Activated gamma-delta T cell (primary cell): ENCODE data around the gene RIMKLB.

Source experiments
- DNase-seq: peaks from one replicate; lab custom pipeline; 2025; lab: John Stamatoyannopoulos, UW
- total RNA-seq, 2 donors: gene quantifications; one replicate each; lab custom pipeline; 2026; lab: John Stamatoyannopoulos, UW

Gene RIMKLB
- 44.7 to 96.6 reads per million in 2 donors for total RNA-seq

DNA sequence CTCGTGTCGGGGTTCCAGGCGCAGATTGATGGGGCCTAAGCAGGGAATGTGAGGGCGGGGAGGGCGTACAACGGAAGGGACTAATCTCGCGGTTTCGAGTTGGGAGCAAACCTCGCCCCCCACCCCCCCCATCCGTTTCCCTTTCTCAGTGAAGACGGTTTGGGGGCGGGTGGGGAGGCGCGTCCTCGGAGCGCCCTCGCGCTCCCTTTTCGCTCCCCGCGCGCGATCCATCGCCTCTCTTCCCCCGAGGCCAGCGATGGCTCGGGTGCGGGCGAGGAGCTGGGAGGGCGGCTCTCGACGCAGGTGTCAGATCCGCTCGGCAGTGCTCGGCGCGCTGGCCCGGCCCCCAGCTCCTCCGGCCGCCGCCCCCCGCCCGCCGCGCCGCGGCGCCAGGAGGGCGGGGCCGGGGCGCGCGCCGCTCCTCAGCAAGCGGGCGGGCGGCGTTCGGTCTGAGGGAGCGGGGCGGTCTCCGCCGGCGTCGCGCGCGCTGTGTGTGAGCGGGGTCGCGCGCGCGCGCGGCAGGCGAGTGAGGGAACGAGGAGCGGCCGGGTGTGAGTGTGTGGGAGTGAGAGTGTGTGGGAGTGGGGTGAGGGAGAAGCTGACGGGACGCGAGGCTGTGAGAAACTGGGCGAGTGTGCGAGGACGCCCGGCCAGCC lies at the start of gene RIMKLB:
RIMKLB (plus strand) TSS at position 516 of the 656 bp plus-strand sequence. CDS start 15,876 bp downstream, outside the sequence.
- peak; percentile 63 for DNase-seq

DNA sequence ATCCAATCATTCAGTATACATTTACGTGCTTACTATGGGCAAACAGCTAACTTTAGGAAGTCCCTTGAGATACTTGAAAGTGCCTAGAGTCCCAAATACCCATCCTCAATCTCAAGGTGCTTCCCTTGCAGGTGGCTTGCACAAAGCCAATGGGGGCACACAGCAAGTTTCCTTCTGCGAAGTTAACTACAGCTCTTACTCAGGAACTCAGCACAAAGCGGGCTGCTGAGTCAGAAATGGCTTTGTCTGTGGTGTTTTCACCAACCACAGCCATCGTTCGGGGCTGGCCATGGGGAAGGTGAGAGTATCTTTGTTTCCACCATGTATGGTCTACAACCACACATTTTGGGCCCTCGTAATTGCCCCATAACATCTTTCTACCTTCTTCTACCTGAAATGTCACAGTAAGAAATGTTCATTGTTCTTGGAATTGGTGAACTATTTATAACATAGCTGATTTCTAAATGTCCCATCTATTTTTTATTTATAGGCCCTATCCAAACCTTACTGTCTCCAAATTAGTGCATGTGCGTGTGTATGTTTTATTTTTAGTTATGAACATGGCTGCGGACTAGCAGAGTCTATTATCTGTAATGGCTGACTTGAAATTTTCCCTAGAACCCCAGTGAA lies 49.1 kb upstream of the RIMKLB start:
- no peak for DNase-seq

GRCh38 chr12:8655421-8655820 lies 42.4 kb upstream of the RIMKLB start:
- no peak for DNase-seq

DNA sequence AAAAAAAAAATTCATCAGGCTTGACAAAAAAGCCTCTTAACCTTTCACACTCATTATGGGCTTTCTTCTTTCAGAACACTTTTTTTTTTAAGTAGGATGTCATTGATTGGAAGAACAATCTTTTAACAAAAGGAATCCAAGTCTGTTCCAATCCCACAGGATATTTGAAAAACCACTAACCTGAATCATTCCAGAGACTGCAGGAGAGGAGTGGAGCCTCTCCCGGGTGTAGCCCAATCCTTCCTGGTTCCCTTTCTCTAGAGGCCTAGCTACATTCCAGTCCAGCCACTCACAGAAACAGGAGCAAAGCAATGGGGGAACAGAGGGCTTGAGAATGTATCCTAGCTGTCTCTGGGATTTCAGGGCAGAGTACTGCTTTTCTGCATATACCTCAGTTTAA lies 39.4 kb upstream of the RIMKLB start:
- no peak for DNase-seq

GRCh38 chr12:8661016-8661415 lies 36.8 kb upstream of the RIMKLB start:
- DNase-seq: no peak

DNA sequence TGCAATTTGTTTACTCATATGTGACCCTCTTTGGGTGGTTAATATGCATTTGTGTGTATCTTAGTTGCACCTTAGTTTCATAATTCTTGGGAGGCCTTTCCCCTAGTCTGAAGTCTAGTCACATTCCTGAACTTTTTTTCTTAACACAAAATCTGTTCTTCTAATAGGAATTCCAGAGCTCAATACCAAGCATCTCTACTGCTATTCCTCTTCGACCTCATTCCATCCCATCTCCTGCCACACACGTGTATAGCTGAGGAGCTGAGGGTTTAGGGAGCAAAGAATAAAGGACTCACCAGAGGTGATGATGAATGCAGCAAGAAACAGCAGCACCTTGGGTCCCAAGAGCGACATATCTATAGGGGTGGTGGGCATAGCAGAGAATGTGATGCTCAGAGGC lies 36.0 kb upstream of the RIMKLB start:
- DNase-seq: no peak

GRCh38 chr12:8662593-8662992 lies 35.2 kb upstream of the RIMKLB start, which contains the start of gene MFAP5:
Gene MFAP5, minus strand, starts transcription at chr12:8662826. Its CDS starts 722 bp downstream, at chr12:8662104.
- DNase-seq: no peak

- no peak for DNase-seq
Measured at GRCh38 chr12:8664228-8664913, 33.4 kb upstream of the RIMKLB start.

DNA sequence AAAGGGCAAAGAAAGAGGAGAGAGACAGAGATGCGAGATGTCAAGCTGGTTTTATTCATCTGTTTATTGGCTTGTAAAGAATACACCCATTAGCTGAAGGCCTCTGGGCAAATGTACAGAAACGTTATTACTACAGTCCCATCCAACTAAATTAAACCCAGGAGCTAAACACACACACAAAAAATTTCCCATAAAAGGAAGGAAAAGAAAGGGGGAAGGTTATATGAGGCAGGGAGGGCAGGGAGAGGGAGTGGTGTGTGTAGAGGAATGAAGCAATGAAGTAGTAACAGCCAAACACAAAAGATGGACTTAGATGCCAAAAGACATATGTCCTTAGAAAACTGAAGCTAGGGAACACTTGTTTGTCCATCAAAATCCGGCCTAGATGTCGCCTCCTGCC lies 32.0 kb upstream of the RIMKLB start:
- DNase-seq: no peak

DNA sequence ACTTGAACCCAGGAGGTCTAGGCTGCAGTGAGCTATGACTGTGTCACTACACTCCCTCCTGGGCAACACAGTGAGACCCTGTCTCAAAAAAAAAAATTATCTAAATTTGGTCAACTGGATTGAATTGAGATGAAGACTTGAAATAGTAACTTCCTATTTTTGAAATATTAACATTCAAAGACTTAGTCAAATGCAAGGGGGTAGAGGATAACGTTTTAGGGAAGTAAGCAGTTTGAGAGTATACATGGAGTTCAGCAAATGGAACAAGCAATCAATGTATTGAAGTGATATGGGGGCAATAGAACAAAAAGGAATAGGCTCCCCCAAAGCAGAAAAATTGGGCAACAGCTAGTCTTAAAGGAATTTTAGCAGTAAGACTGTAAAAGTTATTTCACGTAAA lies 30.5 kb upstream of the RIMKLB start:
- no peak for DNase-seq

- no peak for DNase-seq
Measured at GRCh38 chr12:8668441-8668840, 29.4 kb upstream of the RIMKLB start.

DNA sequence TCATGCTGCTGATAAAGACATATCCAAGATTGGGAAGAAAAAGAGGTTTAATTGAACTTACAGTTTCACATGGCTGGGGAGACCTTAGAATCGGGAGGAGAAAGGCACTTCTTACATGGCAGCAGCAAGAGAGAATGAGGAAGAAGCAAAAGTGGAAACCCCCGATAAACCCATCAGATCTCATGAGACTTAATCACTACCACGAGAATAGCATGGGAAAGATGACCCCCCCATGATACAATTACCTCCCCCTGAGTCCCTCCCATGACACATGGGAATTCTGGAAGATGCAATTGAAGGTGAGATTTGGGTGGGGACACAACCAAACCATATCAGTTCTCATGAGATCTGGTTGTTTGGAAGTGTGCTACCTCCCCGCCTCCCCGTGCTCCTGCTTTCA lies 25.4 kb upstream of the RIMKLB start:
- DNase-seq: no peak

GRCh38 chr12:8675591-8676036 lies 22.2 kb upstream of the RIMKLB start:
- no peak for DNase-seq

- DNase-seq: no peak
Measured at GRCh38 chr12:8676651-8677050, 21.1 kb upstream of the RIMKLB start.

DNA sequence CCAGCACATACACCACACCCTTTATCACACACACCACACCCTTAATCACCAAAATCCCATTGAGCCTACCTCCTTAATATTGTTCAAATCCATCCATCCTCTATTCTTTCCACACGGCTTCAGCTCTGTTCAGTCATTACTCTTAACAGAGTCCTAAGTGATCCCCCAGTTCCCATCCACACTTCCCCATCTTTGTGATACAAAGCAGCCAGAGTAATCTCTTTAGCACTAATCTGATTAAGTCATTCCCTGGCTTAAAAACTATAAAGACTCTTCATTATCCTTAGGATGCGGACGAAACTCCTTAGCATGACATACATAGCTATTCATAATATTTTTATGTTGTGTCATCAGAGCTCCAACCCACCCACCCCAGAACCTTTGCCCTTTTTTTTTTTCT lies 20.4 kb upstream of the RIMKLB start:
- DNase-seq: no peak

DNA sequence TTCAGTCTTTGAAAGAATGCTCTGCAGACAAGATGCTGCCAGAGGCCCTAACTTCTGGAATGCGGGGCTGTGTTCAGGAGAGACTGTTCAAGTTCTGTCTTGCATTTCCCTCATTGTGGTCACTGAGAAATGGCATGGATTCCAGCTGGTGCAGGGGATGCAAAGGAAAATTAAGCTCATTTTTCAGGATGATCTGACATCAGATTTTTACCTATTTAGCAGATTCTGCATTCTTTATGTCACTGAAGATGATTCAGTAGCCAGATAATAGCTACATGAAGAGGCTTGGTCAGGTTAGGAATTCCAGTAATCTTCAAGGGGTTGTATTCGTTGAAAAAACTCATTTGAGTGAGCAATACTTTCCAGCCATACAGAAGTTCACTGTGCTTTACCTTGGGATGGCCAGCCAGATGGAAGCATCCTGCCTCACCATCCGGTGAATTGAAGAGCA lies 19.1 kb upstream of the RIMKLB start:
- no peak for DNase-seq

DNA sequence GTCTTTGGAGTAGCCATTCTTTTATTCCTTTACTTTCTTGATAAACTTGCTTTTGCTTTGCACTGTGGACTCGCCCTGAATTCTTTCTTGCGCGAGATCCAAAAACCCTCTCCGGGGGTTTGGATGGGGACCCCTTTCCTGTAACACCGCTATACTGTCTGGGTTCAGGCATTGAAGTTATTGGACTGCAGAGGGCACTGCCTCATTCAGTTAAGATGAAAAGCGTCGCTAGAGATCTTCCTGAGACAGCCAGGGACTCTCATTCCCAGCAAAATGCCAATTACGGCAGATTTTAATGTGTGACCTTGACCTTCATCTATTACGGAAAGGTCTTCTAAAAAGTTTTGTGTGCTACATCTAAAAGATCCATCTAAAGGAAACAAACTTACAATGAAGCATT lies 17.3 kb upstream of the RIMKLB start:
- DNase-seq: no peak

GRCh38 chr12:8681129-8681884 lies 16.5 kb upstream of the RIMKLB start:
- DNase-seq: no peak

- no peak for DNase-seq
Measured at GRCh38 chr12:8685051-8685450, 12.7 kb upstream of the RIMKLB start.

- no peak for DNase-seq
Measured at GRCh38 chr12:8687846-8688601, 9.8 kb upstream of the RIMKLB start.

- no peak for DNase-seq
Measured at GRCh38 chr12:8689681-8690080, 8.1 kb upstream of the RIMKLB start.
